Renal cortical epithelial cell (primary cell): ENCODE data around the gene SFTA2. TPM values are rescaled to one million over a fixed set of nuclear protein-coding genes. Genes with fewer than 3 reads are reported as not detected.

Experiments used
- DNase-seq: peaks from one replicate; pipeline ENCODE4 v3.0.0-alpha.2; 2011; ENCODE audit warnings: low read depth
- total RNA-seq: library from RNA; depleted of rRNA; stranded (reverse); fragments of >200 nt; gene quantifications from 2 replicates; pipeline ENCODE4 v1.2.3, GENCODE V29; 2014

Gene SFTA2
- total RNA-seq, 1 donor from 2014 or later = not detected

GRCh38 chr6:30890646-30891449 is 41.1 kb downstream of the SFTA2 start:
- DNase-seq = no peak

- DNase-seq = no peak
These were observed 41.9 kb downstream of the SFTA2 start for GRCh38 chr6:30889921-30890645.

- DNase-seq = no peak
These were observed 42.5 kb downstream of the SFTA2 start for GRCh38 chr6:30889496-30889885.

GRCh38 chr6:30888816-30889495 is 43.0 kb downstream of the SFTA2 start:
- no peak for DNase-seq

- peak; percentile 52 for DNase-seq
These were observed 43.8 kb downstream of the SFTA2 start for GRCh38 chr6:30887901-30888815.

- no peak for DNase-seq
These were observed 45.1 kb downstream of the SFTA2 start for GRCh38 chr6:30886897-30887255.

GRCh38 chr6:30885999-30886896 is 45.7 kb downstream of the SFTA2 start:
- peak; percentile 81 for DNase-seq

GRCh38 chr6:30885481-30885998 is 46.4 kb downstream of the SFTA2 start:
- peak; percentile 73 for DNase-seq

GRCh38 chr6:30884521-30885480 is 47.2 kb downstream of the SFTA2 start:
- peak; percentile 52 for DNase-seq

GRCh38 chr6:30883685-30884520 is 48.1 kb downstream of the SFTA2 start, which contains the start of gene DDR1:
DDR1 (plus strand) TSS chr6:30884519; CDS start chr6:30888730, 4,211 bp downstream.
- DNase-seq = peak; percentile 53

GRCh38 chr6:30882759-30883684 is 48.9 kb downstream of the SFTA2 start:
- peak; percentile 60 for DNase-seq

GRCh38 chr6:30882204-30882758 is 49.7 kb downstream of the SFTA2 start:
- no peak for DNase-seq

- DNase-seq = no peak
These were observed 50.4 kb downstream of the SFTA2 start for GRCh38 chr6:30881392-30882203.
